ENCODE measurements around the gene TMEM82. TPM values are rescaled to one million over a fixed set of nuclear protein-coding genes. Genes with fewer than 3 reads are reported as not detected.

TMEM82 gene
- total RNA-seq, 6 donors from 2014 or later = not detected

DNA sequence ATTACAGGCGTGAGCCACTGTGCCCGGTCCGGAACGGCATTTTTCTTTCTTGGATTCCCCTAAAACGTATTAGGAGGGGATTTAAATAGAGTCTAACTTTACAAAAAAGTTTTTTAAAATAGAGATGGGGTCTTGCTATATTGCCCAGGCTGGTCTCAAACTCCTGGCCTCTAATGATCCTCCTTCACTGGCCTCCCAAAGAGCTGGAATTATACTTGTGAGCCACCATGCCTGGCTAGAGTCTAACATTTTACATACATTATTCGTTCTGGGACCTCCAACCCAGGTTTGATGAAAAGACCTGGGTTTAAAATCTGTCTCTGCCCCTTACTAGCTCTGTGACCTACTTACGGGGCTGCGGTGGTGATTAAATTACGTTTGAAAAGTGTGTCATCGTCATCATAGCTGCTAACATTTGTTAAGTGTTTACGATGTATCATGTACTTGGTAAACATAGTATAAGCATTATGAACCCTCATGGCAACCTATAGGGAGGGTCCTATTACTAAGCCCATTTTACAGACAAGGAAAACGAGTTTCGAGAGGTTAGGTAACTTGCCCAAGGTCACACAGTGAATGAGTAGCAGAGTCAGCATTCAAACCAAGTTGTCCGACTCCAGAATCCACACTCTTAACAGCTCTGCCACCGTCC, 33.7 kb upstream of the TMEM82 start:
- Histone ChIP-seq H3K36me3 (no peaks in the 10 kb centered on the region), H3K4me3 (no peak overlapping the region), H3K4me1 (peaks cover 30 to 38% (median 35%) of the 10 kb centered on the region in 4 donors), H3K9me3 (no peaks in the 10 kb centered on the region), H3K27me3 (no peaks in the 10 kb centered on the region), H3K27ac (no peak overlapping the region)
- no peak for TF ChIP-seq POLR2A (IDR thresholded peaks at IDR 0.05)
- TF ChIP-seq, protein P1, sequence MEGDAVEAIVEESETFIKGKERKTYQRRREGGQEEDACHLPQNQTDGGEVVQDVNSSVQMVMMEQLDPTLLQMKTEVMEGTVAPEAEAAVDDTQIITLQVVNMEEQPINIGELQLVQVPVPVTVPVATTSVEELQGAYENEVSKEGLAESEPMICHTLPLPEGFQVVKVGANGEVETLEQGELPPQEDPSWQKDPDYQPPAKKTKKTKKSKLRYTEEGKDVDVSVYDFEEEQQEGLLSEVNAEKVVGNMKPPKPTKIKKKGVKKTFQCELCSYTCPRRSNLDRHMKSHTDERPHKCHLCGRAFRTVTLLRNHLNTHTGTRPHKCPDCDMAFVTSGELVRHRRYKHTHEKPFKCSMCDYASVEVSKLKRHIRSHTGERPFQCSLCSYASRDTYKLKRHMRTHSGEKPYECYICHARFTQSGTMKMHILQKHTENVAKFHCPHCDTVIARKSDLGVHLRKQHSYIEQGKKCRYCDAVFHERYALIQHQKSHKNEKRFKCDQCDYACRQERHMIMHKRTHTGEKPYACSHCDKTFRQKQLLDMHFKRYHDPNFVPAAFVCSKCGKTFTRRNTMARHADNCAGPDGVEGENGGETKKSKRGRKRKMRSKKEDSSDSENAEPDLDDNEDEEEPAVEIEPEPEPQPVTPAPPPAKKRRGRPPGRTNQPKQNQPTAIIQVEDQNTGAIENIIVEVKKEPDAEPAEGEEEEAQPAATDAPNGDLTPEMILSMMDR (IDR thresholded peaks at IDR 0.05) = no peak
- TF ChIP-seq POLR2AphosphoS5 (IDR thresholded peaks at IDR 0.05) = no peak
- WGBS, 2 donors = 91 to 95% methylated on average over 15 of the region's 15 CpGs
- DNase-seq = no peak
- ATAC-seq (ENCODE audit: low FRiP score in 2 of 2) = no peak

DNA sequence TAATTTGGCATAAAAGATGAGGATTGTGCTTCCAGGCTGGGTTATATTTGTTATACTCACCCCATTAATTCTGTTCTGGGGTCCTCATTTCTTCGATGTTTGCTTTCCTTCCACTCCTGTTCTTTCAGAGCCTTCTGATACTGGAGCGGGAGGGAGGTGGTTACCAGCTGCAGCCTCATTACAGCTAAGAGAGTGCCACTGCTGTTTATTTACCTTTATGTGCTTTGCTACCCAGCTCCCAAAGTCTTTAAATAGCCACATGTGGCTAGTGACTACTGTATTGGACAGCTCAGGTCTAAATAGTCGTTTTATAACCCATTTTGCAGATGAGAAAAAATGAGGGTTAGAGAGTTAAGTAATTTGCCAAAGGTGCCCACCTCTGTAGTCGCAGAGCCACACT, 33.1 kb upstream of the TMEM82 start:
- Histone ChIP-seq H3K27ac (no peak overlapping the region), H3K4me1 (peaks cover 27 to 38% (median 30%) of the 10 kb centered on the region in 4 donors), H3K4me3 (no peak overlapping the region), H3K27me3 (no peaks in the 10 kb centered on the region), H3K9me3 (no peaks in the 10 kb centered on the region), H3K36me3 (no peaks in the 10 kb centered on the region)
- TF ChIP-seq, protein P1 (IDR thresholded peaks at IDR 0.05) = no peak
- TF ChIP-seq POLR2AphosphoS5 (IDR thresholded peaks at IDR 0.05) (no peak), EP300 (IDR thresholded peaks at IDR 0.05) (no peak), POLR2A (IDR thresholded peaks at IDR 0.05) (no peak)
- ATAC-seq (ENCODE audit: low FRiP score in 2 of 2) = no peak
- 87 to 88% methylated on average over 4 of the region's 4 CpGs for WGBS, 2 donors
- no peak for DNase-seq

DNA sequence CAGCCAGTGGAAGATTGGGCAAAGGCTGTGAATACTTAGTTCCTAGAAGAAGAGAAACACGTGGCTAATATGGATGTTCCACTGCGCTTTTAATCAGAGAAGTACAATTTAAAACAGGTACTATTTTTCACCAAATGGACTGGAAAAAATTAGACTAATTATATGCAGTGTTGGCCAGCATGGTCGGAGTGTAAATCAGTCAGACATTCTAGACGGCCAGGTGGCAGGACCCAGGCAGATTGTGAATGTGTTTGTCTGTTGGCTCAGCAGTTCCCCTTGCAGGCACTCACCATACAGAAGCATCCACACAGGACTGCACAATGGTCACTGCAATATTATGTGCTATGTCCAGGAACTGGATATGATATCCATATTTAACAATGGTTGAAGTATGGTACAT, 30.1 kb upstream of the TMEM82 start:
- no peaks in the 10 kb centered on the region for H3K9me3 ChIP-seq
- no peak overlapping the region for H3K27ac ChIP-seq
- DNase-seq (no peak), ATAC-seq (ENCODE audit: low FRiP score in 2 of 2) (no peak)
- no peak overlapping the region for H3K4me3 ChIP-seq
- H3K27me3 ChIP-seq = no peaks in the 10 kb centered on the region
- H3K36me3 ChIP-seq = peaks cover 5 to 15% (median 10%) of the 10 kb centered on the region in 4 donors
- TF ChIP-seq POLR2A (IDR thresholded peaks at IDR 0.05) (no peak), POLR2AphosphoS5 (IDR thresholded peaks at IDR 0.05) (no peak), EP300 (IDR thresholded peaks at IDR 0.05) (no peak)
- TF ChIP-seq, protein P1 (IDR thresholded peaks at IDR 0.05) = no peak
- peaks cover 21 to 47% (median 29%) of the 10 kb centered on the region in 4 donors for H3K4me1 ChIP-seq
- 72 to 93% methylated on average over 4 of the region's 4 CpGs for WGBS, 2 donors

DNA sequence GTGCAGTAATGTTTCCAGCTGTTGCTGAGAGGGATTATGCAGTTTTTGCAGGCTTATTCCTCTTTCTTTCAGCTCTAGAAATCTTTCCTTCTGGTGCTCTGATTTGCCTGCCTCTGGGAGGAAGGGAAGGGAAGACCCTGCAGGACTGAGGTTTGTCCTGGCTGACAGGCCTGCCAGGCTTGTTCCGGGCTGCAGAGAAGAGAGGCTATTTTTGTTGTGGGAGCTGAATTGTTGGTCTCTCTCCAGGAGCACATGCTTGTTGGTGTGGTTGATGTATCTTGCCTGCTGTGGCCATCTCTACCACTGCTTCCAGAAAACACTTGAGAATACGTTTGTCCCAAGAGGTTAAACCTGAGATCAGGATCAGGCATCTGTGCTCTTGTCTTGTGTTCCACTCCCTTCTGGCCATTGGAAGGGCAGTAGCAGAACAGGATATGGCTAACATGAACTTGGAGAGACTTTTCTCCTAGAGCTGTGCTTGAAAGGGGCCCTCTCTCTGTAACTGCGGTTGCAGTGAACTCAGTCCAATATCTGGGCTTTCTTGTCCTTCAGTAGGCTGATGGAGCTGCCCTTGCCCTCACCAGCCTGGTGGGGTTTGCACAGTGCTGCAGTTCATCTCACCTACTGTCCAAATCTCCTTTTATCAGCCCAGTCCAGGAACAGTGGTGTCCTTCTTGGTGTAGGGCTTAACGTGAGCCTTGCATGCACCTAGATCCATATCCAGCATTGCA, 27.7 kb upstream of the TMEM82 start:
- TF ChIP-seq POLR2AphosphoS5 (IDR thresholded peaks at IDR 0.05) (peak; percentile 26 to 67), POLR2A (IDR thresholded peaks at IDR 0.05) (no peak), EP300 (IDR thresholded peaks at IDR 0.05) (peak in 1 of 4 donors; percentile 54)
- TF ChIP-seq, protein P1 (IDR thresholded peaks at IDR 0.05) = no peak
- H3K4me1 ChIP-seq = peaks cover 31 to 47% (median 36%) of the 10 kb centered on the region in 4 donors
- DNase-seq (no peak), ATAC-seq (ENCODE audit: low FRiP score in 2 of 2) (peak; percentile 32 to 39)
- no peaks in the 10 kb centered on the region for H3K9me3 ChIP-seq
- WGBS, 2 donors = 46 to 63% methylated on average over 2 to 4 of the region's 4 CpGs
- peaks cover 5 to 39% (median 30%) of the 10 kb centered on the region in 4 donors for H3K36me3 ChIP-seq
- H3K27ac ChIP-seq = peak overlapping the region in 3 of 4 donors; percentile 53 to 73 (median 61)
- no peaks in the 10 kb centered on the region for H3K27me3 ChIP-seq
- no peak overlapping the region for H3K4me3 ChIP-seq
